NK-92 treated with Interleukin-12 subunit alpha and Interleukin-12 subunit beta, amount 100 ng/mL, for 24 hours (cell line): ENCODE results near the gene TRMT1L.
"Not testable (repeated sequence)": the region's sequence is repeated elsewhere in the genome, so short reads cannot be mapped to it uniquely, and the experiment has no call there.

Source experiments
- DNase-seq: peaks from one replicate; lab custom pipeline; 2025; lab: John Stamatoyannopoulos, UW

Gene TRMT1L

GRCh38 chr1:185156854-185157598, at the start of gene TRMT1L, which contains the start of gene SWT1:
Gene TRMT1L, minus strand, starts transcription at chr1:185156953. Its CDS starts 241 bp downstream, at chr1:185156712.
Gene SWT1, plus strand, starts transcription at chr1:185157167. Its CDS starts 3,675 bp downstream, at chr1:185160842.
- peak; percentile 98 for DNase-seq

- no peak for DNase-seq
Observed at GRCh38 chr1:185200889-185201288, 44.1 kb upstream of the TRMT1L start.

- not testable (repeated sequence) for DNase-seq
Observed at GRCh38 chr1:185198712-185199111, 42.0 kb upstream of the TRMT1L start.

- DNase-seq: no peak
Observed at GRCh38 chr1:185193756-185194155, 37.0 kb upstream of the TRMT1L start.

GRCh38 chr1:185170291-185170848, 13.6 kb upstream of the TRMT1L start:
- no peak for DNase-seq

GRCh38 chr1:185166106-185166505, 9.4 kb upstream of the TRMT1L start:
- no peak for DNase-seq

GRCh38 chr1:185162491-185162890, 5.7 kb upstream of the TRMT1L start:
- no peak for DNase-seq

GRCh38 chr1:185159966-185160365, 3.2 kb upstream of the TRMT1L start:
- DNase-seq: no peak

GRCh38 chr1:185158800-185159199, 2.0 kb upstream of the TRMT1L start:
- DNase-seq: no peak

GRCh38 chr1:185157599-185158412, 1.1 kb upstream of the TRMT1L start:
- DNase-seq: no peak

GRCh38 chr1:185156288-185156853, 382 bp downstream of the TRMT1L start:
- peak; percentile 57 for DNase-seq

- no peak for DNase-seq
Observed at GRCh38 chr1:185155600-185156287, 1.0 kb downstream of the TRMT1L start.

- DNase-seq: no peak
Observed at GRCh38 chr1:185154912-185155513, 1.7 kb downstream of the TRMT1L start.

GRCh38 chr1:185152187-185152767, 4.5 kb downstream of the TRMT1L start:
- no peak for DNase-seq

- no peak for DNase-seq
Observed at GRCh38 chr1:185151215-185151614, 5.5 kb downstream of the TRMT1L start.

- DNase-seq: no peak
Observed at GRCh38 chr1:185144233-185144632, 12.5 kb downstream of the TRMT1L start.

GRCh38 chr1:185139246-185139645, 17.5 kb downstream of the TRMT1L start:
- DNase-seq: no peak

- no peak for DNase-seq
Observed at GRCh38 chr1:185137896-185138545, 18.7 kb downstream of the TRMT1L start.

- DNase-seq: no peak
Observed at GRCh38 chr1:185132534-185132933, 24.2 kb downstream of the TRMT1L start.

- DNase-seq: no peak
Observed at GRCh38 chr1:185129708-185130107, 27.0 kb downstream of the TRMT1L start.
